ENCODE data around the gene ANKZF1.

DNA sequence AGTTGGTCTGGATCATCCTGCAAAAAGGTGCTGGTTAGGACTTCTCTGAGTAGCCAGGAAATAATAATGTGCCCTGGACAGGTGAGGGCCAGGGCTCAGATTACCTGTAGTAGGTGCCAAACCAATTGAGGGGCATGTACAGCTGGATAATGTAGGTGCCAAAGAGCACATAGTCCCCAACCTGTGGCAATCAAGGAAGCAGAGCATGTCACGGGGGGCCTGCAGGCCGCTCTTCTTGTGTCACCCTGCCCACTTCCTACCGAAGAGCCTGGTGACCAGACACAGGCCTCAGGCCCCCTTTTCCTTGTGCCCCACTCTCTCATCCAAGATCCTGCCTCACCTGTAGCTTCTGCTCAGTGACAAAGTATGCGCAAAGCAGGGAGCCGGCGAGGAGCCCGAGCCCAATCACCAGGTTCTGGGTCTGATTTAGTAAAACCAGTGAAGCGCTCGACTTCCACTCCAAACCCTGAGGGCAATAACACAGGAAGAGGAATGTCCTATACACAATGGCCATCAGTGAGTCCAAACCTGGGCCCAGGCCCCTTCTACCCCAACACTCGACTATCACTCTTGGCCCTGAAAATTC, 16.0 kb upstream of the ANKZF1 start:
- TF ChIP-seq, protein P1, sequence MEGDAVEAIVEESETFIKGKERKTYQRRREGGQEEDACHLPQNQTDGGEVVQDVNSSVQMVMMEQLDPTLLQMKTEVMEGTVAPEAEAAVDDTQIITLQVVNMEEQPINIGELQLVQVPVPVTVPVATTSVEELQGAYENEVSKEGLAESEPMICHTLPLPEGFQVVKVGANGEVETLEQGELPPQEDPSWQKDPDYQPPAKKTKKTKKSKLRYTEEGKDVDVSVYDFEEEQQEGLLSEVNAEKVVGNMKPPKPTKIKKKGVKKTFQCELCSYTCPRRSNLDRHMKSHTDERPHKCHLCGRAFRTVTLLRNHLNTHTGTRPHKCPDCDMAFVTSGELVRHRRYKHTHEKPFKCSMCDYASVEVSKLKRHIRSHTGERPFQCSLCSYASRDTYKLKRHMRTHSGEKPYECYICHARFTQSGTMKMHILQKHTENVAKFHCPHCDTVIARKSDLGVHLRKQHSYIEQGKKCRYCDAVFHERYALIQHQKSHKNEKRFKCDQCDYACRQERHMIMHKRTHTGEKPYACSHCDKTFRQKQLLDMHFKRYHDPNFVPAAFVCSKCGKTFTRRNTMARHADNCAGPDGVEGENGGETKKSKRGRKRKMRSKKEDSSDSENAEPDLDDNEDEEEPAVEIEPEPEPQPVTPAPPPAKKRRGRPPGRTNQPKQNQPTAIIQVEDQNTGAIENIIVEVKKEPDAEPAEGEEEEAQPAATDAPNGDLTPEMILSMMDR (IDR thresholded peaks at IDR 0.05) = no peak
- TF ChIP-seq EP300 (IDR thresholded peaks at IDR 0.05) = no peak
- TF ChIP-seq POLR2A (IDR thresholded peaks at IDR 0.05; ENCODE audit: low read depth) = no peak
- TF ChIP-seq POLR2AphosphoS5 (IDR thresholded peaks at IDR 0.05) = no peak
